HS-5 (cell line): Measurements from ENCODE around the gene ZNF106.

Experiments used
- DNase-seq: peaks from one replicate; pipeline ENCODE4 v3.0.0-alpha.2; 2012; ENCODE audit warnings: low read depth

The ZNF106 gene

DNA sequence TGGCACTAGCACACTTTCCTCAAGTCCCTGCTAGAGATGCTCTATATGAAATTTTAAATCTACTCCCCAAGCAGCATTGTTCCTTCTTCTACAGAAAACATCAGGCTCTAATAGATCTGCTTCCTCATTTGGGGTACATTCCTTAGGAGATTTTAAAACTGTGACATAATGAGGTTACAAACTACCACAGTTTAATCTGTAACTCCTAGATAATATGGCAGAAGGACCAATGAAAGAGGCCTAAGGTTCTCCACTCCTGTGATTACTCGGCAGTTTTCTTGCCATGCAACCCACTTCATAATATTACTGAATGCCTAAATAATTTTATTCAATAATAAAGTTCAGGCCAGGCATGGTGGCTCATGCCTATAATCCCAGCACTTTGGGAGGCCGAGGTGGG, 16.1 kb downstream of the ZNF106 start:
- DNase-seq = no peak

GRCh38 chr15:42471002-42471401, 19.9 kb downstream of the ZNF106 start:
- DNase-seq = no peak

DNA sequence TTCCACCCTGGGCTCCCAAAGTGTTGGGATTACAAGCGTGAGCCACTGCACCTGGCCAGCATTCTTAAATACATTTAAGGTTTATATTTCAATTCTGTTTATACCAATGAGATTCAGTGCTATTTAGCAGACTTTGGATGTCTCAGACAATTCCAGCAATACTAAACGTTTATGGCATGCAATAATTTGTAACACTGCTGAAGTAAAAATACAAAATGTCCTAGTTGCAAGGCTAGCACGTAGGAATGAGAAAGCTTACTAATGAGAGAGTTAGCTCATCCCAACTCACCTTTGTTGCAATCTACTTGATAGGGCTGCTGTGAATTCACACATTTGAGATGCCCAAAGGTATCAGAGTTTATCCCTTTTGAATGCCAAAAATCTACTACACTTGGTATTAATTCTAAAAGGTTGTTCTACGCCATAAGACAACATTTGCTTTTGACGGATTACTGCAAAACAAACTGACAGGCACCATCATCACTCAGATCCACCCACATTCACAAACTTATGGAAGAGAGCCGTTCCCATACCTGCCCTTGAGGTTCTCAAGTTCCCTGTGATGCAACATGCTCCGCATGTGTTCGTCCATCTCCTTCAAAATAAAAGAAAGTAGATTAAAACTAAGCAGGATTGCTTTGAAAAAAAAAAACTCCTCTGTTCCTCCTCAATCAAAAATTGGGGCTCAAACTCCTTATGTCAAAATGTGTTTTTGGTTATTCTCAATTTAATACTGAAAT, 25.3 kb downstream of the ZNF106 start:
- DNase-seq = no peak

GRCh38 chr15:42461261-42461660, 29.7 kb downstream of the ZNF106 start:
- no peak for DNase-seq

DNA sequence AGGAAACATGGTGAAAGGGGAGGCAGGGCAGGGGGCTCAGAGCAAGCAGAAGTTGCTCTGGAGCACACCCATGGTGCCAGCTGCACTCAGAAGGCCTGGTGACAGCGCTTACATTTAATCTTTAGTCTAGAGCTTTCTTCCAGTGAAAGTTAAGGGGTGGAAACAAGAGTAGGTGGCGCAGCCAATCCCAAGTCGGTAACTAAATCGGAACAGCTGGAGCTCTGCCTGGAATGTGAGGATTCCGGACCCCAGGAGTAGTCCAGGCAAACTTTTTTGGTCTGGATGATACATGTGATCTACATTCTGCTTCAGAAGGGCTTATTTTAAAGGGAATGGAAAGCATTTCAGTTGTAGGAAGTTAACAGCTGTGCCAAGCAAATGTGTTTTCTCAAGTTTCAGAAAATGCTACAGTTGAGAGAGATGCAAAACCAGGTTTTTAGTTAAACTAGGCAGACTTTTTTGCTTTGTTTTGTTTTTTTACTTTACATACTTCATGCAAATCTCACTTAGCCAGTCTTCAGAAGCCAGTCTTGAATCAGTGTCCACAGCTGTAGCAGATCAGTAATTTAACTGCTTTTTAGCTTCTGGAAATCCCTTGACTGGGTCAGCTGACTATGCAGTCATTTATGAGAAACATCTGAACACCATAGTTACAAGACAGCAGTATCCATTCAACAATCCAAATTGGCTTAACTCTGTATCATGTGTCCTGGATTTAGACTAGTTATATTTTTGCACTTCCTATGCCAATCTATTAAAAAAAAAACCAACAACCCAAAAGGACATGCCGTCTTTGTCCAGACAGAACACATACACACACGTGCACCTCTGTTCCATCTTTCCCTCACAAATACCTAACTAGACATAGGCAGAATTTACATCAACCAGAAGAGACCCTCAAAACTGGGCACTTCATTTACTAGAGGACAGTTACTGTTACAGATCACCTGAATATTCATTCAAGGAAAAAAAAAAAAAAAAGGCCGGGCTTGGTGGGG, 33.2 kb downstream of the ZNF106 start:
- peak; percentile 71 for DNase-seq

- no peak for DNase-seq
These were observed 34.0 kb downstream of the ZNF106 start for GRCh38 chr15:42456971-42457370.

DNA sequence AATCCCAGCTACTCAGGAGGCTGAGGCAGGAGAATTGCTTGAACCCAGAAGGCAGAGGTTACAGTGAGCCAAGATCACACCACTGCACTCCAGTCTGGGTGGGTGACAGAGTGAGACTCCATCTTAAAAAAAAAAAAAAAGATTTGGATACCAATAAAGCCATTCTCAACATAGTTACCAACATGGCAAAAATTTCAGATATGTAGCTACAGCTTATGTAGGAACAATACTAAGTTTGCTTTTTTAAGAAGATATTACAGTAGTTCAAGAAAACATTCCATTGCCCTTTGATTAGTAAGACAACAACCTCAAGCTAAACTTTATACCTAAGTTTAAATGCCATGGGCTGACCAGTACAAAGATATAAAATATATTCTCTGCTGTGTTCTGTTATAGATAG, 34.4 kb downstream of the ZNF106 start:
- no peak for DNase-seq

GRCh38 chr15:42453826-42454225, 37.1 kb downstream of the ZNF106 start:
- no peak for DNase-seq

- DNase-seq = no peak
These were observed 40.5 kb downstream of the ZNF106 start for GRCh38 chr15:42450425-42450790.

- no peak for DNase-seq
These were observed 41.0 kb downstream of the ZNF106 start for GRCh38 chr15:42449770-42450424.

DNA sequence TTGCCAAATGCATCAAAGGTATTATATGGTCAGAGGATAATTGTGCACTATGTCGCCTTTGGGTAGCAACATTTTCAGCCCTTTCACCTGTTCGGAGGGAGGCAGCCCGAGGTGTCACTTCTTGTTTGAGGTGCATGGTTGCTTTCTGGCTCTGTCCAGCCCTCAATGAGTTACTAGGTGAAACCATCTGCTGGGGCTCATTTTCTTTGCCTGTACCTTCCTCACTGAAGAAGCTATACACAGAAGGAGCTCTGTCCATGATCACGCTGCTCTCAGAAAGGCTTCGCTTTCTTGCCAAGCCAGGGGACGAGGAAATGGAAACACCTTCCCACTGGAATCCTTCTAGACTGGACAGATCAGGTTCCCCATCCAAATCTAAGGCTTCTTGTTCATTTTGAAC, 42.7 kb downstream of the ZNF106 start:
- DNase-seq = no peak

GRCh38 chr15:42447599-42447998, 43.3 kb downstream of the ZNF106 start:
- DNase-seq = no peak

GRCh38 chr15:42445551-42445950, 45.4 kb downstream of the ZNF106 start:
- DNase-seq = no peak

GRCh38 chr15:42444415-42445063, 46.4 kb downstream of the ZNF106 start:
- no peak for DNase-seq

DNA sequence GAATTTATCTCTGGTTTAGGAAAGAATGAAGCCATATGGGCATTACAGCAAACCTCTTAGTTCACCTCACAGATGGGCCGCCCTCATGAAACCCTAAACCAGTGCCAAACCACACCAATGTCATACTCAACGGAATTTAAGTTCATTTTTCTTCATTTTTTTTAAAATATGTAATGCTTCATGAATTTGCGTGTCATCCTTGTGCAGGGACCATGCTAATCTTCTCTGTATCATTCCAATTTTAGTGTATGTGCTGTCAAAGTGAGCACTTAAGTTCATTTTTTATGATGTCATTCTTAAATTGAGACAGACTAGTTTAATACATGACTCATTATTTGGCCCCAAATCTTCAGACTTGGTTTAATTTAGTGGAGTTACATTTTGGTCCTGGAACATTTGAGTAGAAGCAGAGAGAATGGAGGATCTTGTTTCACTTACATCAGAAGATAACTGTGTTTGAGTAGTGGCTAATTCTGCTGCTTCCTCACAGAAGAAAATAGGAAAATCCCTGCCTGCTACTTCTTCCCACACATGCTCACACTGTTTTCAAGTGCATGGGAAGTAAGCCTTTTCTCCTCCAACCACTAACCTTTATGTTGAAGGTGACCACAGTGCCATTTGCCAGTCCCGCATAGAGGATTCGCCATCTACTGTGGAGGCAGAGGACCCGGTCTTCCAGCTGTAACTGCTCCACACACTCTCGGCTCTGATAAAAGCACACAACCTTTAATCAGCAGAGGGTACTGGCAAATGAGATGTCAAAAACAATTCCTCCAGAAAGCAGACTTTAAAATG, 63.3 kb downstream of the ZNF106 start:
- peak; percentile 95 for DNase-seq

DNA sequence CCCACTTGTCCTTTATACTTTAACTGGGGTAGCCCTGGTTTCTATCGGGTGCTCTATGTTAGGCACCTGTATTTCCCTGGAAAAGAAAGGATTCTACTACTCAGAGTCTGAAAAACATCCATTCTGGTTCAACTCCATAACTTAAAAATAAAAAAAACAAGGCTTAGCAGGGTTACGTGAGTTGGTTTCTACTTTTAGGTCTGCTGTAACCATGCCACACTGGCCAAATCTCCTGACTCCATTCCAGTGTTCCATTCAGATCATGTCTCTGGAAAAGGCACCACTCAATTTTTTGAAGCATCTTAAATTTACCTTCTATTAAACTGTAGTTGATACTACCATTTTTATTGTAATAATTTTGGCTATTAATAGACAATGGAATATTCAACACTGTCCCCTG, 69.6 kb downstream of the ZNF106 start:
- DNase-seq = no peak

GRCh38 chr15:42419369-42419768, 71.6 kb downstream of the ZNF106 start:
- DNase-seq = no peak

GRCh38 chr15:42413920-42414319, 77.0 kb downstream of the ZNF106 start:
- no peak for DNase-seq

- no peak for DNase-seq
These were observed 79.1 kb downstream of the ZNF106 start for GRCh38 chr15:42411884-42412283.

DNA sequence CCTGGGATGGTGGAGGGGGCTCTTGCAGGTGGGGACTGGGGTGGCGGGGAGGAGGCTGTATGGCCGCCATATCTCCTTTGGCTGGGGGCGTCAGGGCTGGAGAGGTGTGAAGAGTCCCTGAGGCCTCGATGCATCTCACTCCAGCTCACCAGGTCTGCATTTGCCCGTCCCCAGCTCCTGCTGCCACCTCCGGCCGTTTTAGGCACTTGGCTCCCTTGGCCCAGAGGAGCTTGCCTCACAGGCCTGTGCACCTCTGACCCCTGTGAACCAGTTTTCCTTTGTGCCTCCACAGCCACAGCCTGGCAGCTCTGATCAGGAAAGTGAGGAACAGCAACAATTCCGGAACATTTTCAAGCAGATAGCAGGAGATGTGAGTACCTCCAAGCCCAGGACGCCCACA, 81.9 kb downstream of the ZNF106 start:
- DNase-seq = no peak

DNA sequence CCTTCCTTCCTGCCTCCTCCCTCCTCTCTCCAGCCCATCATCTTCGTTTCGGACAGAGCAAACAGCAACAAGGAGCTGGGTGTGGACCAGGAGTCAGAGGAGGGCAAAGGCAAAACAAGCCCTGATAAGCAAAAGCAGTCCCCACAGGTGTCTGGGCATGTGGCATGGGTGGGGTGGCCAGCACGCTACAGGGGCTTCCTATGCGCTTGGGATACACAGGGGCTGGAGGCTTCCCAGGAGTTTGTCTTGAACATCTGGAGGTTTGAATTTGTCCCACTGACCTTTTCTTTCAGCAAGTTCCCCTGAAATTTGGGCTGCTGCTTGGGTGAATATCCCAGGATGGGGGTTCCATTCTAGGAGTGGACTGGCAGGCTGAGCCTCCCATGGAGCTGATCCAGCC, 82.8 kb downstream of the ZNF106 start:
- DNase-seq = no peak
